Prostate gland (tissue), 2 donors: ENCODE measurements around the gene ATG7.

Experiments used
- CTCF ChIP-seq, 4 experiments: fragments of 200-600 bp in 2 of 4; fragments of 450-650 bp in 2 of 4; sonication (generic) in 2 of 4; IDR thresholded peaks; 1 replicate in 3 of 4; 2 replicates in 1 of 4; pipeline ENCODE4 v1.5.1; 2016 to 2019; ENCODE audit warnings: antibody characterized with exemption in 4 of 4, mild to moderate bottlenecking in 2 of 4, moderate library complexity in 2 of 4
- POLR2A ChIP-seq: fragments of 450-650 bp; IDR thresholded peaks from one replicate; pipeline ENCODE4 v1.6.1; 2016; ENCODE audit warnings: antibody characterized with exemption, mild to moderate bottlenecking
- POLR2AphosphoS5 ChIP-seq: sonication (generic); formaldehyde crosslinking; IDR thresholded peaks from one replicate; pipeline ENCODE4 v1.6.1; 2017; ENCODE audit warnings: antibody characterized with exemption

GRCh38 chr3:11312166-11312565 lies 40.0 kb downstream of the ATG7 start:
- no peak for TF ChIP-seq CTCF (IDR thresholded peaks at IDR 0.05)
- no peak for TF ChIP-seq POLR2A
- TF ChIP-seq POLR2AphosphoS5, result no peak
